ENCODE data around the gene DPYD. TPM values are rescaled to one million over a fixed set of nuclear protein-coding genes. Genes with fewer than 3 reads are reported as not detected.
A peak's percentile ranks its signal among the peaks of the same experiment; 100 is the strongest.

The DPYD gene
- total RNA-seq, 1 donor = 81.9 TPM

DNA sequence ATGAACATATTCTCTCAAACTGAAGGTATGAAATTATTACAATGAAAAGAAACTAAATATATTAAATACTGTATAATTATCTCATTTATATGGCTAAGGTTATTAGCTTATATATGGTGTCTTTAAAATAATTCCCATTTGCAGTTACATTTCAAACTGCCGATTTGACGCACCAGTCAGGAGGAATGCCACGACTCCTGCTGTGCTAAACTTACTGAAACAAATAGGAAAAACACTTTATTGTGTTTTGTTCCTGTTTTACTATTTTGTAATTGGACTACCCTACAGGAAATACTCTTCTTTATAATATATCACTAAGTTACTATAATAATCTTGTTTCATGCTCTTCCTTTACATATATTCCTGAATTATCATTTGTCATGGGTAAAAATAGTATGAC is 117.8 kb downstream of the DPYD start:
- DNase-seq (ENCODE audit: low read depth) = no peak
- H3K4me3 ChIP-seq (ENCODE audit: low read depth, low read length) = no peak overlapping the region
- TF ChIP-seq, protein P1, sequence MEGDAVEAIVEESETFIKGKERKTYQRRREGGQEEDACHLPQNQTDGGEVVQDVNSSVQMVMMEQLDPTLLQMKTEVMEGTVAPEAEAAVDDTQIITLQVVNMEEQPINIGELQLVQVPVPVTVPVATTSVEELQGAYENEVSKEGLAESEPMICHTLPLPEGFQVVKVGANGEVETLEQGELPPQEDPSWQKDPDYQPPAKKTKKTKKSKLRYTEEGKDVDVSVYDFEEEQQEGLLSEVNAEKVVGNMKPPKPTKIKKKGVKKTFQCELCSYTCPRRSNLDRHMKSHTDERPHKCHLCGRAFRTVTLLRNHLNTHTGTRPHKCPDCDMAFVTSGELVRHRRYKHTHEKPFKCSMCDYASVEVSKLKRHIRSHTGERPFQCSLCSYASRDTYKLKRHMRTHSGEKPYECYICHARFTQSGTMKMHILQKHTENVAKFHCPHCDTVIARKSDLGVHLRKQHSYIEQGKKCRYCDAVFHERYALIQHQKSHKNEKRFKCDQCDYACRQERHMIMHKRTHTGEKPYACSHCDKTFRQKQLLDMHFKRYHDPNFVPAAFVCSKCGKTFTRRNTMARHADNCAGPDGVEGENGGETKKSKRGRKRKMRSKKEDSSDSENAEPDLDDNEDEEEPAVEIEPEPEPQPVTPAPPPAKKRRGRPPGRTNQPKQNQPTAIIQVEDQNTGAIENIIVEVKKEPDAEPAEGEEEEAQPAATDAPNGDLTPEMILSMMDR (IDR thresholded peaks at IDR 0.05; ENCODE audit: insufficient read depth, low read length) = no peak

DNA sequence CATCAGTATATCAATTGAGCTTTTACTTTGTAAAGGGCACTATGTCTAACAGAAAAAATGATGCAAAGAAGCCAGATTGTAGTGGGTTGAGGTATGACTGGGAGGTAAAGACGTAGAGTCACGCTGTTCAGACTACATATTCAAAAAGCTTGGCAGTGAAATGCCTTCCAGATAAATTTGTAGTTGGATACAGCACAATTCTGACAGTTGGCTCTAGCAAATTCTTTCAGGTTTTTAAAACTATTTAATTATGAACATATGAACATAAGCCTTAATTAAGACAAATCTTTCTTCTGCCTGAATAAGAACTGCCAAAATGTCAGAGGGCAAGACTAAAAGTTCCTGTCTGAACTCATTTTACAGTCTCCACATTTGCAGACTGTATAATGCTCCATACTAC is 118.8 kb downstream of the DPYD start:
- no peak overlapping the region for H3K4me3 ChIP-seq (ENCODE audit: low read depth, low read length)
- DNase-seq (ENCODE audit: low read depth) = no peak
- TF ChIP-seq, protein P1 (IDR thresholded peaks at IDR 0.05; ENCODE audit: insufficient read depth, low read length) = no peak

DNA sequence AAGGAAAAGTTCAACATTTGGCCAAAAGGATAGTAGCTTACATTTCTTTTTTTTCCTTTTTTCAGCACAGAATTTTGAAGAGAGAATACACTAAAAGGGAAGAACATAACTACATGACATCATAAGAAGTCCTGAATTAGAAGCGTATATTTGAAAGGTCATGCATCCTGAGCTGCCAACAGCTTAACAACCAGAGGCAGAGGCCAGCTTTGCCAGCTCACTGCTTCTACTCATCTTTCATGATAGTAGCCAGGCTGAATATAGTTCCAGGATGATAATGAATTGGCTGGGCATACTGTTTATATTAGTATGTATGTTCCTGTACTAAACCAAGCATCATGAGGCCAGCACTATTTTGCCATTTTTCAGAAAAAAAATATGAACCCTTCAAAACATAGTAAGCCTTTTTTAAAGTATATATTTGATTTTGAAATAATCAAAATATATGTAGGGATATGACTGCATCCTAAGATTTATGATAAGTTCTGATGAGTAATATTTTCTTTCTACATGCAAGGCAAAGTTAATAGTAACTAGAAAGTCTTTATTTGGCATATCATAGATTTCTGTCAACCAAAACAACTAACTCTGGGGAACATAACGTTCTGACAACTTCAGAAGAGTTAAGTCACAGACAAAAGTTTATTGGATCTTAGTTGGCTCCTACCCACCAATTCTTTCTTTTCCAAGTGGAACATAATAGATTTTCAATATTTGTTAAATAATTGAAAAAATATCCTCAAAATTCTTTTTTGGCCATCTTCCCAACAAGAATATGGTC is 123.2 kb downstream of the DPYD start:
- peak; percentile 52 for DNase-seq (ENCODE audit: low read depth)
- no peak overlapping the region for H3K4me3 ChIP-seq (ENCODE audit: low read depth, low read length)

DNA sequence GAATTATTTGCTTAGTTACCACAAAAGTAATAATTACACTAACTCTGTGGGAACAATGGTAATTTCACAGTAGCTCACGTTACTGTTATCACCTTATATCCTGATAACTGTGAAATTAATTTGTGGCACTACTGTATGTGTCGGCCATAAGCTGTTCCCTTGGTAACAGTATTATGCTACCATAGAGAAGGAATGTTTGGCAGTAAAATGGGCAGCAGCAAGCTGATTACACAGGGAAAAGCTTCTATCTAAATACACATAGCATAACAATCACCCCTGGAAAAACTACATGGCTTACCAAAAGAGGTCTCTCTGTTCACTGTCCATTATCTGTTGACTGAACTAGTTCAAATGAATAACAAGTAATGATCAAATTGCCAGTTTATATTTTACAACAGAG is 124.1 kb downstream of the DPYD start:
- no peak overlapping the region for H3K4me3 ChIP-seq (ENCODE audit: low read depth, low read length)
- peak; percentile 23 for DNase-seq (ENCODE audit: low read depth)
- TF ChIP-seq, protein P1 (IDR thresholded peaks at IDR 0.05; ENCODE audit: insufficient read depth, low read length) = no peak

More for the DNA sequence above, 123.2 kb downstream of the DPYD start:
- TF ChIP-seq, protein P1 (IDR thresholded peaks at IDR 0.05; ENCODE audit: insufficient read depth, low read length) = no peak

DNA sequence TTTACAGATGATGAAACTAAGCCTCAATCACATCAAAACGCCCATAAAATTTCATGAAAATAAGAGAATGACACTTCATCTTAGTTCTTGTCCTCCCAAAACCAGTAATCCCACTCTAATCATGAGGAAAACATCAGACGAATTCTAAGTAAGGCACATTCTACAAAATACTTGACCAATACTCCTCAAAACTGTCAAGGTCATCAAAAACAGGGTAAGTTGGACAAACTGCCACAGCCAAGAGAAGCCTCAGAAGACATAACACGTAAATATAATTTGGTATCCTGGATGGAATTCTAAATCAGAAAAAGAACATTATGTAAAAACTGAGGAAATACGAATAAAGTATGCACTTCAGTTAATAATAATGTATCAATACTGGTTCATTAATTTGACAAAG is 128.2 kb downstream of the DPYD start:
- no peak overlapping the region for H3K4me3 ChIP-seq (ENCODE audit: low read depth, low read length)
- TF ChIP-seq, protein P1 (IDR thresholded peaks at IDR 0.05; ENCODE audit: insufficient read depth, low read length) = no peak
- no peak for DNase-seq (ENCODE audit: low read depth)

DNA sequence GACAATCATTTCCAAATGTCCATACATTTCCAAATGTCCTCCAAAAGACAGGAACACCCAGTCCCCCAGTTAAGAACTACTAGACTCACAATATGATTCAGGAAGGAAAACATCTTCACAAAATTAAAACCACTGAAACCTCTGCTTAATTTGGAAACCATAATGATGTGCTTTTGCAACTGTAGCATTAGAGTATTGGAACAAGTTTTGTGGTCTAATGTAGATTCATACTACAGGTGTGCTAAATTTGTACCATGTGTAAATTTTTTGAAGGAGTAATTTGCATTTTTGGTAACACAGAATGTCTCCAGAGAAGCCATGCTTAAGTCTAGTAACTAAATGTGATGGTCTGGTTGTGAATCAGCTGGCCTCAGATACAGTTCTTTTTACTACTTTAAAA is 129.6 kb downstream of the DPYD start:
- no peak for DNase-seq (ENCODE audit: low read depth)
- H3K4me3 ChIP-seq (ENCODE audit: low read depth, low read length) = no peak overlapping the region
- TF ChIP-seq, protein P1 (IDR thresholded peaks at IDR 0.05; ENCODE audit: insufficient read depth, low read length) = no peak

DNA sequence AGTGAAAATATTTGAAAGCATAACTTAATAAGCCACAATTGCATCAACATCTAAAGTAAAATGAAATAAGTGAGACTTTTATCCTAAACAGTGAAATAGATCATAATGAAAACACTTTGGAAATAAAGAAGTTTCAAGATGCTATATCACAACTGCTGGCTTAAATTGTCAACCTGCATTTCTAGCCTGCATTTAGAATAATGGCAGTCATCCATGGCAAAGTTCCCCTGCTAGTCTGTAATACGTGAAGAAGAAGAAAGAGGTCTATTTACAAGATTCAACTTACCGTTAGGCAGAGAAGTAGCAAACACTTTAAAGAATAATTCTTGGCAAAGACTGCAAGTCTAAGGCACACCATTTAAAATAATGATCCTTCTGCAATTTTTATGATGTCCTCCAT is 133.6 kb downstream of the DPYD start:
- H3K4me3 ChIP-seq (ENCODE audit: low read depth, low read length) = no peak overlapping the region
- DNase-seq (ENCODE audit: low read depth) = no peak
- TF ChIP-seq, protein P1 (IDR thresholded peaks at IDR 0.05; ENCODE audit: insufficient read depth, low read length) = no peak
